Endodermal cell (in vitro differentiated cells): ENCODE data around the gene PIGW. TPM values are rescaled to one million over a fixed set of nuclear protein-coding genes. Genes with fewer than 3 reads are reported as not detected.

Experiments
- DNase-seq: peaks from one replicate; pipeline ENCODE4 v3.0.0-alpha.2; 2017
- H3K27ac ChIP-seq: 2 replicates; pipeline ENCODE4 v1.5.1; 2013; ENCODE audit warnings: mild to moderate bottlenecking, low read depth, low read length, moderate library complexity
- H3K27me3 ChIP-seq: 2 replicates; pipeline ENCODE4 v1.6.1; 2013; ENCODE audit warnings: mild to moderate bottlenecking, low read length, moderate library complexity; ENCODE audit not compliant: insufficient read depth, control insufficient read depth, poor library complexity, severe bottlenecking
- H3K36me3 ChIP-seq: 2 replicates; pipeline ENCODE4 v1.7.0; 2013; ENCODE audit warnings: mild to moderate bottlenecking, low read length, moderate library complexity; ENCODE audit not compliant: control insufficient read depth, insufficient read depth
- H3K4me1 ChIP-seq: one replicate; pipeline ENCODE4 v1.7.0; 2013; ENCODE audit warnings: low read length; ENCODE audit not compliant: control insufficient read depth, insufficient read depth
- H3K4me3 ChIP-seq: 2 replicates; pipeline ENCODE4 v1.5.1; 2013; ENCODE audit warnings: mild to moderate bottlenecking, low read length, moderate library complexity
- H3K9ac ChIP-seq: 2 replicates; pipeline ENCODE4 v1.6.1; 2013; ENCODE audit warnings: mild to moderate bottlenecking, low read length, moderate library complexity; ENCODE audit not compliant: poor library complexity, severe bottlenecking; ENCODE audit errors: extremely low read depth
- H3K9me3 ChIP-seq: 2 replicates; pipeline ENCODE4 v1.6.1; 2013; ENCODE audit warnings: mild to moderate bottlenecking, low read length, moderate library complexity; ENCODE audit not compliant: control insufficient read depth
- H3K27ac Mint-ChIP-seq: 2 replicates; pipeline ENCODE4 v1.8.0; 2020; ENCODE audit warnings: mixed read lengths
- H3K27me3 Mint-ChIP-seq: 2 replicates; pipeline ENCODE4 v1.8.0; 2021; ENCODE audit warnings: mild to moderate bottlenecking, mixed read lengths; ENCODE audit not compliant: insufficient read depth
- H3K36me3 Mint-ChIP-seq: 2 replicates; pipeline ENCODE4 v1.8.0; 2020; ENCODE audit warnings: low read depth, mixed read lengths
- H3K4me1 Mint-ChIP-seq: 2 replicates; pipeline ENCODE4 v1.8.0; 2020; ENCODE audit warnings: mixed read lengths
- H3K4me3 Mint-ChIP-seq: 2 replicates; pipeline ENCODE4 v1.8.0; 2020; ENCODE audit warnings: mild to moderate bottlenecking, moderate library complexity, mixed read lengths
- H3K9me3 Mint-ChIP-seq: 2 replicates; pipeline ENCODE4 v1.8.0; 2020; ENCODE audit warnings: mild to moderate bottlenecking, mixed read lengths
- WGBS, 2 experiments: methylation state at CpG; one replicate each; pipeline versions ENCODE4 v1.1.5 to v1.1.7; 2013; ENCODE audit warnings: missing lambda C conversion rate in 2 of 2, mixed read lengths in 1 of 2; ENCODE audit not compliant: insufficient coverage in 1 of 2, insufficient read length in 1 of 2; 5-methylcytosine and 5-hydroxymethylcytosine counted together
- long read RNA-seq, 4 experiments: library from polyadenylated mRNA in 2 of 4; library from RNA in 1 of 4; library from capped mRNA in 1 of 4; stranded (forward) in 3 of 4; unstranded in 1 of 4; transcript quantifications; one replicate each; pipeline ENCODE4 v2.0.0, GENCODE V29; 2020 to 2021; ENCODE audit warnings: inconsistent platforms in 1 of 4
- polyA plus RNA-seq, 2 experiments: library from polyadenylated mRNA; stranded (reverse); fragments of 50-300 nt; gene quantifications; one replicate each; pipeline ENCODE4 v1.2.3, GENCODE V29; 2013
- total RNA-seq, 2 donors: library from RNA; stranded (reverse); fragmentation: NEBNext Ultra II Directional in 1 of 2; extraction: Animal tissue kit (Norgen Biotek cat#: 25700) in 1 of 2; gene quantifications; 2 replicates in 1 of 2; 3 replicates in 1 of 2; pipeline ENCODE4 v1.2.1, GENCODE V29; 2021
- TF ChIP-seq, protein P1 (sequence below): fragments of 200-600 bp; sonication (generic); conservative IDR thresholded peaks from 2 replicates; pipeline ENCODE4 v1.5.0; 2021; ENCODE audit warnings: antibody characterized with exemption, mild to moderate bottlenecking

Gene PIGW
- 10 to 100 TPM; 10.8 to 16.6 TPM for total RNA-seq
- polyA plus RNA-seq (2013, experiment 1 of 2): 7.1 TPM
- 7.6 TPM for polyA plus RNA-seq (2013, experiment 2 of 2)
- long read RNA-seq, experiment 1, partial matches to known transcripts: 4 of 9 reads
- long read RNA-seq, experiment 1, other reads (novel, unspliced or antisense): 0 of 9 reads
- long read RNA-seq, experiment 2, transcript PIGW-204 (2 exons, 2,312 nt): major isoform, 10 of 15 reads
- long read RNA-seq, experiment 2, partial matches to known transcripts: 1 of 15 reads
- long read RNA-seq, experiment 2, other reads (novel, unspliced or antisense): 0 of 15 reads
- long read RNA-seq, experiment 3, transcript PIGW-205 (2 exons, 876 nt): minor isoform, 14 of 96 reads
- long read RNA-seq, experiment 3, transcript PIGW-204 (2 exons, 2,312 nt): major isoform, 62 of 96 reads
- long read RNA-seq, experiment 3, transcript PIGW-206 (2 exons, 2,264 nt): minor isoform, 17 of 96 reads
- long read RNA-seq, experiment 3, partial matches to known transcripts: 2 of 96 reads
- long read RNA-seq, experiment 3, other reads (novel, unspliced or antisense): 1 of 96 reads
- long read RNA-seq, experiment 4, transcript PIGW-205 (2 exons, 876 nt): major isoform, 5 of 11 reads
- long read RNA-seq, experiment 4, partial matches to known transcripts: 5 of 11 reads
- long read RNA-seq, experiment 4, other reads (novel, unspliced or antisense): 0 of 11 reads

GRCh38 chr17:36534840-36535668, at the start of gene PIGW, which contains the start of gene MYO19:
PIGW (plus strand) TSS chr17:36534987; CDS start chr17:36537102, 2,115 bp downstream.
MYO19 (minus strand) TSS chr17:36534868; CDS start chr17:36532538, 2,330 bp downstream.
- Mint-ChIP-seq H3K4me1 (peaks cover 4% of the 10 kb centered on the region), H3K9me3 (no peaks in the 10 kb centered on the region), H3K27me3 (no peaks in the 10 kb centered on the region), H3K27ac (peak within 1 kb of the TSS; percentile 99), H3K4me3 (peak within 1 kb of the TSS; percentile 88), H3K36me3 (peaks cover 48% of the 10 kb centered on the region)
- TF ChIP-seq, protein P1, sequence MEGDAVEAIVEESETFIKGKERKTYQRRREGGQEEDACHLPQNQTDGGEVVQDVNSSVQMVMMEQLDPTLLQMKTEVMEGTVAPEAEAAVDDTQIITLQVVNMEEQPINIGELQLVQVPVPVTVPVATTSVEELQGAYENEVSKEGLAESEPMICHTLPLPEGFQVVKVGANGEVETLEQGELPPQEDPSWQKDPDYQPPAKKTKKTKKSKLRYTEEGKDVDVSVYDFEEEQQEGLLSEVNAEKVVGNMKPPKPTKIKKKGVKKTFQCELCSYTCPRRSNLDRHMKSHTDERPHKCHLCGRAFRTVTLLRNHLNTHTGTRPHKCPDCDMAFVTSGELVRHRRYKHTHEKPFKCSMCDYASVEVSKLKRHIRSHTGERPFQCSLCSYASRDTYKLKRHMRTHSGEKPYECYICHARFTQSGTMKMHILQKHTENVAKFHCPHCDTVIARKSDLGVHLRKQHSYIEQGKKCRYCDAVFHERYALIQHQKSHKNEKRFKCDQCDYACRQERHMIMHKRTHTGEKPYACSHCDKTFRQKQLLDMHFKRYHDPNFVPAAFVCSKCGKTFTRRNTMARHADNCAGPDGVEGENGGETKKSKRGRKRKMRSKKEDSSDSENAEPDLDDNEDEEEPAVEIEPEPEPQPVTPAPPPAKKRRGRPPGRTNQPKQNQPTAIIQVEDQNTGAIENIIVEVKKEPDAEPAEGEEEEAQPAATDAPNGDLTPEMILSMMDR: no peak
- WGBS, 2 experiments: 0% methylated on average over 30 to 83 of the region's 83 CpGs
- H3K27ac ChIP-seq: peak within 1 kb of the TSS; percentile 93
- H3K27me3 ChIP-seq: no peaks in the 10 kb centered on the region
- H3K9ac ChIP-seq: peak within 1 kb of the TSS; percentile 91
- peak; percentile 99 for DNase-seq
- H3K36me3 ChIP-seq: peaks cover 51% of the 10 kb centered on the region
- H3K4me3 ChIP-seq: peak within 1 kb of the TSS; percentile 92
- H3K4me1 ChIP-seq: peaks cover 7% of the 10 kb centered on the region
- no peaks in the 10 kb centered on the region for H3K9me3 ChIP-seq

DNA sequence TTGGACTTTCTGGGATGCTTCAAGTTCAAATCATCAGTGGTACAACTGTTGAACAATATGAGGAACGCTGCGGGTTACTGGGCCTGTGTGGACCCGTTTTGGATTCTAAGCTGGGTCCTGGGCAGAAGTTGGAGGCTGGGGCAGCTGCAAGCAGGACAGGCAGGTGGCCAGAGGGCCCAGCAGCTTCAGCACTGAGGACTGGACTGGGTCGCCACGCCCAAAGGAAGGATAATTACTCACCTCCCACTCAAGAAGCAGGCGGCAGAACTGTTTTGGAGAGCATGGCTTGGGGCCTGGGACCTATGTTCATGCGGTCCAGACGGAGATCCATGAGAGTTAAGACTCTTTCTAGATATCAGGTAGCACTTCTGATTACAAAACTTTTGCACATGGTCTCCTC, 49.8 kb upstream of the PIGW start:
- H3K27ac Mint-ChIP-seq: no peak overlapping the region
- H3K9ac ChIP-seq: no peak overlapping the region
- H3K4me1 Mint-ChIP-seq: peaks cover 9% of the 10 kb centered on the region
- H3K27me3 Mint-ChIP-seq: peaks cover 43% of the 10 kb centered on the region
- no peaks in the 10 kb centered on the region for H3K9me3 ChIP-seq
- H3K36me3 ChIP-seq: peaks cover 14% of the 10 kb centered on the region
- no peaks in the 10 kb centered on the region for H3K9me3 Mint-ChIP-seq
- H3K36me3 Mint-ChIP-seq: peaks cover 14% of the 10 kb centered on the region
- H3K4me3 ChIP-seq: no peak overlapping the region
- 82 to 93% methylated on average over 8 of the region's 8 CpGs for WGBS, 2 experiments
- H3K4me1 ChIP-seq: peaks cover 4% of the 10 kb centered on the region
- peaks cover 28% of the 10 kb centered on the region for H3K27me3 ChIP-seq
- DNase-seq: no peak
- no peak overlapping the region for H3K27ac ChIP-seq
- TF ChIP-seq, protein P1: no peak
- H3K4me3 Mint-ChIP-seq: peak overlapping the region; percentile 94

GRCh38 chr17:36485805-36486203, 49.0 kb upstream of the PIGW start:
- H3K27me3 ChIP-seq: peaks cover 27% of the 10 kb centered on the region
- H3K9me3 ChIP-seq: no peaks in the 10 kb centered on the region
- peaks cover 19% of the 10 kb centered on the region for H3K36me3 Mint-ChIP-seq
- H3K9me3 Mint-ChIP-seq: no peaks in the 10 kb centered on the region
- peaks cover 18% of the 10 kb centered on the region for H3K36me3 ChIP-seq
- TF ChIP-seq, protein P1: no peak
- H3K27me3 Mint-ChIP-seq: peaks cover 38% of the 10 kb centered on the region
- peak overlapping the region; percentile 94 for H3K4me3 ChIP-seq
- H3K27ac ChIP-seq: no peak overlapping the region
- no peak overlapping the region for H3K9ac ChIP-seq
- DNase-seq: peak; percentile 78
- peak overlapping the region; percentile 94 for H3K4me3 Mint-ChIP-seq
- WGBS, 2 experiments: 21 to 32% methylated on average over 5 to 10 of the region's 10 CpGs
- H3K4me1 Mint-ChIP-seq: peaks cover 9% of the 10 kb centered on the region
- peaks cover 4% of the 10 kb centered on the region for H3K4me1 ChIP-seq
- H3K27ac Mint-ChIP-seq: peak overlapping the region; percentile 98
